HG03432 (cell line): ENCODE results near the gene SLC43A2.

ENCODE experiments used
- ATAC-seq: cut with Tn5 transposase; IDR thresholded peaks from one replicate; pipeline ENCODE4 v1.9.1; 2021; ENCODE audit warnings: mild to moderate bottlenecking, moderate library complexity; ENCODE audit not compliant: unreplicated experiment

Gene SLC43A2

DNA sequence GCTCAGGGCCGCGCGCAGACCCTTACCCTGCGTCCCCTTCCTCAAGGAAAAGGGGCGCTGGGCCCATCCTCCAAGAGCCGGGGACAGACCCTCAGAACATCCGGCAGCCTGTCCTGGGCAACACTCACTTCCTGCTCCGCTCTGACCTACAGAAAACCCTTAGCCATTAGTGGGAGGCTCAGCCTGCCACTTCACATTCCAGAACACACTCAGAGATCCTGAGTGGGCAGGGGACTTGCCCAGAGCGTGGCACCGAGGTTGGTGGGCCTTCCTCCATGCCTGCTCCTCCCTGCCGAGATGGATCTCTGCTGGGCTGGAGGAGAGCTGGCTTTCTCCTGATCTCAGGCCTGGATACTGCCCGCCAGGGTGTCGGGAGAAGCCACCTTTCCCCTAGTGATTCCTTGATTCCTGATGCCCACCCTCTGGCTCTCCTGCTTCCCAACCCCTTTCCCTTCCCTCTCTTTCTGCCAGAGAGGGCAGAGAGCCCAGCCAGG, 15.4 kb upstream of the SLC43A2 start:
- no peak for ATAC-seq

DNA sequence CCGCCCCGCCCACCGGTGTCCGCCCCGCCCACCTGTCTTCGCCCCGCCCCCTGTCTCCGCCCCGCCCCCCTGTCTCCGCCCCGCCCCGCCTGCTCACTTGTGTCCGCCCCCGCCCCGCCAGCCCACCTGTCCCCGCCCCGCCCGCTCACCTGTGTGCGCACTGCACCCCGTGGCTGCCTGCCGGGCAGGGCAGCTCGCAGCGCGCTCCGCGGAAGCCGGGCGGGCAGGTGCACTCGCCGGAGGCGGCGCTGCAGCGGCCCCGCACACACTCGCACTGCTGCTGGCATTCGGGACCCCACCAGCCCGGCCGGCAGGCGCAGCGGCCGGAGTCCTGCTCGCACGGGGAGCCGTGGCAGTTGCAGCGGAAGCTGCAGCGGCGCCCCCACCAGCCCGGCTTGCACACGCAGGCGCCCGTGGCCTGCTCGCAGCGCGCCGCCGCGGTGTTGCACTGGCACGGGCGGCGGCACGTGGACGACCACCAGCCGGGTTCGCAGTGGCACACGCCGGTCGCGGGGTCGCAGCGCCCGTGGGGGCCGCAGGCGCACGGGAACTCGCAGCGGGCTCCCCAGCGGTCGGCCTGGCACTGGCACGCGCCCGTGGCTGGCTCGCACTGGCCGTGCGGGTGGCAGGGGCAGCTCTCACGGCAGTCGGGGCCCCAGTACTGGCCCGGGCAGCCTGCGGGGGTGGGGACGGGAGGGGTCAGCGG, 14.8 kb upstream of the SLC43A2 start:
- no peak for ATAC-seq

DNA sequence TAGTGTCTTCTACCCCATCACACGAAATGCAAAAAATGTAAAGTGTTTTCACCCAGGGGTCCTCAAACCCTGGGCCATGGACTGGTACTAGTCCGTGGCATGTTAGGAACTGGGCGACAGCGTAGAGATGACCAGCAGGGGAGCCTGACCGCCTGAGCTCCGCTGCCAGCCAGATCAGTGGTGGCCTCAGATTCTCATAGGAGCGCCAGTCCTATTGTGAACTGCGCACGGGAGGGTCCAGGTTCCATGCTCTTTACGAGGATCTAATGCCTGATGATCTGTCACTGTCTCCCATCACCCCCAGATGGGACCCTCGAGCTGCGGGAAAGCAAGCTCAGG, 12.4 kb upstream of the SLC43A2 start:
- no peak for ATAC-seq

DNA sequence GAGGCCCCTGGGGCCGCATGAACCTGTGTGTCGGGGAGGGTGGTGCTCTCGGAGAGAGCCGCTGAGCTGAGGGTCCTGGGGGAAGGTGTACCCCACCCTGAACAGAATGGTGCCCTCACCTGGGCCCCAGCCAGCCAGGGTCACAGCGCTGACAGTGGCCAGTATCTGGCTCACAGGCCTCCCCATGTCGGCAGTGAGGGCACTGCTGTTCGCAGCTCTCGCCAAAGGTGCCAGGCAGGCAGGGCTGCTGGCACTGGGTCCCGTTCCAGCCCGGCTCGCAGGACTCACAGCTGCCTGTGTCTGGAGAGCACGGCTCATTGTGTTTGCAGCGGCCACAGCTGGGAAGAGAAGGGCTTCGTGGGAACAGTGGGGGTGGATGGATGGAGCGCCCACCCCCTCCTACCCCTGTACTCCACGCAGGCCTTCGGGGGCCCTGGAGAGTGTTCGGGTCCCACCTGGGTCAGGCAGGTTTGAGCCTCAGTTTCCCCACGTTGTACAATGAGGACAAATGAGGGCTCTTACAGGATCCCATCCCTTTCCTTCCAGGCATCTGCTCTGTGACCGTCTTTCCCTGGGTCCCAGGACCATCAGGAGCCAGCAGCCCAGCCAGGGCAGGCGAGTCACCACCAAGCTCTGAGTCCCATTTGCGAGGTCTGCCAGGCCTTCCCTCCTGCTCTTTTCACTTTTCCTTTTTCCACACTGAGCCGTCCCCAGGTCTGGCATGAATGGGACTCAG, 11.9 kb upstream of the SLC43A2 start:
- no peak for ATAC-seq

DNA sequence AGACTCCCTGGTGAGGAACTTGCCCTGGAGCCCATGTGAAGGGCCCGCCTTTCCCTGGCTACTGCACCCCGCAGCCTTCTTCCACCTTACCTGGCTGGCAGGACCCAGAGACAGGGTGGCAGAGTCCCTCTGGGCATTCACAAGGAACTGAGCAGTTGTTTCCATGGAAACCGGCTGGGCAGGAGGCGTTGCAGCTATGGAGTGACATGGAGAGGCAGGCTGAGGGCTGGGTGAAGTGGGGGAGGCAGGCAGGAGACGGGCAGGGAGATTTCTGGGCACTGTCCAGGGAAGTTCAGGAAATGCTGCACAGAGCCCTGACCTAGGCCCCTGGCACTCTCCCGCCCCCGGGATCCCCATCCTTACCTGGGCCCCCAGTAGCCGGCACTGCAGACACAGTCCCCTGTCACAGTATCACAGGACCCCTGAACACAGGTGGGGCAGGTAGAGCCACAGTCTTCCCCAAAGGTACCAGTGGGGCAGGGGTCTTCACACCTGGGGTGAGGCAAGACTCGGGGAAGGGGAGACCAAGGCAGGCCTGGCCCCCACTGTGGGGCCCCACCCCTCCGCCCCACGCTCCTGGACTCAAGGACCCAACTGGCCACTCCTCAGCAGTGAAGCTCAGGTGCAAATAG, 11.0 kb upstream of the SLC43A2 start:
- no peak for ATAC-seq

DNA sequence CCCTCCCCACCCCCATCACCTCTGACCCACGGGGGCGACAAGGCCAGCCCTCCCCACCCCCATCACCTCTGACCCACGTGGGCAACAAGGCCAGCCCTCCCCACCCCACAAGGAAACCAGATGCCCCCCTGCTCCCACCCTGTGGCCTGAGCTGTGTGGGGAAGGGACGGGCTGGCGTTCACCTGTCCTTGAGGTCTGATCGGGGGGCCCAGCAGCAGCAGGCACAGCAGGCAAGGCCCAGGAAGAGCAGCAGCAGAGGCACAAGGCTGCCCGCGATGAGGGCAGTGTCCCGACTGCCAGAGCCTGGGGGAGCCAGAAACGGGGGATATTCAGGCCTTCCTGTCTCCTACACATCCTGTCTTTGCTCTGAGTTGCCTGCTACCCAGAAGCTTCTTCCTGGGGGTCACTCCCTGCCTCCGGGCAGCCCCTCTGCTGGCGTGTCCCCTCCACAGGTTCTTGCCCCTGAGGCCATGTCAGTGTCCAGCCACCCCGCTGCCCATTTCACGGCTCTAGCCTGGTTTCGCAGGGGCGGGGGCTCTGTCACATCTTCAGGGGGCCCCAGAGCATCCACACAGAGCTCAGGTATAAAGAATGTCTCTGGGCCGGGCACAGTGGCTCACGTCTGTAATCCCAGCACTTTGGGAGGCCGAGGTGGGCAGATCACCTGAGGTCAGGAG, 10.1 kb upstream of the SLC43A2 start:
- no peak for ATAC-seq

DNA sequence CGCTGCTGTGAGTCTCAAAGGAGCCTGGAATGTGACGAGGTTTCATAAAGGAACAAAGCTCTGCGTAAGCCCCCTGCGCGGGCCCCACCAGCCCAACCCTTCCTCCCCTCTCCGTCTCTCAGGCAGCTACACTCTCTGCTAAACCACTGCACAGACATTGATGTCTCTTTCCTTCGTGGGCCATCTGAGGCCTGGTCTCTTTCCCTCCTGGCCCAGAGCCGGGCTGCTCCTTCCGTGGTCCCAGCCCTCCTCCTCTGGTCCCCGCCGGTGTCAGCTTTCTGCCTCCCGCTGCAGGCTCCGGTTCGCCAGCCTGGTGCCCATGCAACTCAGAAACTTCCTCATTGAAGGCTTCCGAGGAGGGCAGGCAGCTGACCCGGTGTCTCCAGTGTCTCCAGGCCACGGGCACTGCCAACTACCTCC, 9.5 kb upstream of the SLC43A2 start:
- no peak for ATAC-seq

DNA sequence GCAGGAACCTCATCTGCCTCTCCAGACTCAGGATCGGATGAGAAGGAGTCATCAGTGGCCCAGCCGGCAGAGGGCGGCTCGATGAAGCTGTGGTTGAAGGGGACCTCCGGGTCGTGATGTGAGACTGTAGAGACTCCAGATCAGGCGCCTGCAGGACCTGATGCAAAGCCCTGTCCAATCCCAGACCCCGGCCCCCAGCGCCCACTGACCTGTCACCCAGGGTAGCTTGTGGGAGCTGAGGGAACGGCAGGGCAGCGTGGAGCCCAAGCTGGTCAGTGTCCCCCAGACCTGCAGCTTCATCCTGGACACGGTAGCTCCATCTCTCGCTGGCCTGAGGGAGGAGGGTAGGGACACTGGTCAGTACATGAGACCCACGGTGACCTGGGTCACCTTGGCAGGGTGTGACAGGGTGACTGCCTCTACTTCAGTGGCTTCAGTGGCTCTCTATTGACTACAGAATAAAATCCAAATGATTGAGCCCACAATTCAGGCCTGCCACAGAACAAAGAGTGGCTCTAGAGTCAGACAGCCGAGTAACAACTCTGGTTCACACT, 8.2 kb upstream of the SLC43A2 start:
- no peak for ATAC-seq

DNA sequence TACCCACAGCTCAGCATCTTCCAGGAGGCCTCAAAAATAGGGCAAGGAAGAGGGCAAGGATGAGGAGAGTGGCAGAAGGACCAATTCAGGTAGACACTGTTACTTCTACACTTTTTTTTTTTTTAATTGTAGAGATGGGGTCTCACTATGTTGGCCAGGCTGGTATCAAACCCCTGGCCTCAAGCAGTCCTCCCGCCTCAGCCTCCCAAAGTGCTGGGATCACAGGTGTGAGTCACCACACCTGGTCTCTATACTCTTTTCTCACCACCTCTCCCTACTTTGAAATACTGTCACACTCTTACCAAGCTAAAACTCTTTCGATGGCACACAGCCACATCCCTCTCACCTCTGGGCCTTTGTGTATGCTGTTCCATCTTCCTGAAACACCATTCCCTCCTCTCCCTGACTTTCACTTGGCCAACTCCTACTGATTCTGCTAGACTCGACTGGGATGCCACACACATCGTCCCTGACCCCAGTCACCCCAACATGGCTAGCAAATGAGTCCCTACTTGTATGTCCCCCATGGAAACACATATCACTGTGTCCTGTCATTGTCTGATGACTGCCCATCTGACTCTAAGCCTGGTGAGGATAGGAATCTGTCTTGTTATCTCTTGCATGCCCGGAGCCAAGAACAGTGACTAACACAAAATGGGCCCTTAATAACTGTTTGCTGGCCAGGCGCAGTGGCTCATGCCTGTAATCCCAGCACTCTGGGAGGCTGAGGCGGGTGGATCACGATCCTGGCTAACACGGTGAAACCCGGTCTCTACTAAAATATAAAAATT, 7.2 kb upstream of the SLC43A2 start:
- ATAC-seq: no peak

DNA sequence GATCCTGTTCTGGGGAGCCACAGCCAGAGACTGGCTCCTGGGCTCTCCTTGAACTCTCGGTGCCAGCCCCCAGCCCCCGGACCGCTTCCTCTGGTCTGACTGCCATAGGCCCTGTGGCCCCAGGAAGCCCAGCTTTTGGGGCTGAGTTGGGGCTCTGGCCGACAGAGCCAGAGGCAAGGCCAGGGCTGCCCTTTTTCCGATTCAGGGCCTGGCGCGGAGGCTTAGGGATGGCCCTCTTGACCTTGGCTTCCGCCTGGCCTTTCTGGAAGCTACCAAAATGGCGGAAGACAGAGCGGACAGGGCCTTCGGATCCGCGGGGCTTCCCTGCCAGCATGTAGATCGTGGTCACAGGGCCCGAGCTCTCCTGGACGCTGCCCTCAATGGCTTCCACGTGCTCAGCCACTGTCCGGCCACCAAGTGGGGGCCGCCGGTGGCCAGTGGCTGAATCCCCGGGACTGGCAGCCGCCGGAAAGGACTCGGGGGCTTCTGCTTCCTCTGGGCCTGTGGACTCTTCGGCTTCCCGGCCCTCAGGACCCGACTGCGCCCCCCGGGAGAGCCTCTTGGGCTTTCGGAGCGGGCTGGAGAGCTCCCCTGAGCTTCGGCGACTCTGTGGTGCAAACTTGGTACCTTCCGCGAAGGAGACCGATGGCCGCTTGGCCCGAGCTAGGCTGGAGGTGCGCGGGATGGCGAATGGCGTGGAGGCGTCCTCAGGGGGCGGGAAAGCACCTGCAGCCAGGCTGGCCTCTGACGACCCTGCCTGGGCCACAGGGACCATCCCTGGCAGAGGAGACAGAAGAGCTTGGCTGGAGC, 6.4 kb upstream of the SLC43A2 start:
- ATAC-seq: no peak

DNA sequence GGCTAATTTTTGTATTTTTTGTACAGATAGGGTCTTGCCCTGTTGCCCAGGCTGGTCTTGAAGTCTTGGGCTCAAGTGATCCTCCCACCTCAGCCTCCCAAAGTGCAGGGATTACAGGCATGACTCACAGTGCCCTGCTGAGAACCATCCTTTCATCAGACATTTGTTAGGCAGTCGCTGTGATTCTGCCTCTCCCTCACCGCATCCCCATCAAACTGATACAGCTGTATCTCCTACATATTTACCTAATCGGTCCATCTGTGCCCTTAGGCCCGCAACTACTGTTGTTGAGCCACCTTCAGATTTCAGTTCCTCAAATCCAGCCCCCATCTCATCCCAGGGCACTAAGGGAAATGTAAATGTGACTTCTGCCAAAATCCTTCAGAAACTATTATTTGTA, 2.0 kb upstream of the SLC43A2 start:
- ATAC-seq: no peak

DNA sequence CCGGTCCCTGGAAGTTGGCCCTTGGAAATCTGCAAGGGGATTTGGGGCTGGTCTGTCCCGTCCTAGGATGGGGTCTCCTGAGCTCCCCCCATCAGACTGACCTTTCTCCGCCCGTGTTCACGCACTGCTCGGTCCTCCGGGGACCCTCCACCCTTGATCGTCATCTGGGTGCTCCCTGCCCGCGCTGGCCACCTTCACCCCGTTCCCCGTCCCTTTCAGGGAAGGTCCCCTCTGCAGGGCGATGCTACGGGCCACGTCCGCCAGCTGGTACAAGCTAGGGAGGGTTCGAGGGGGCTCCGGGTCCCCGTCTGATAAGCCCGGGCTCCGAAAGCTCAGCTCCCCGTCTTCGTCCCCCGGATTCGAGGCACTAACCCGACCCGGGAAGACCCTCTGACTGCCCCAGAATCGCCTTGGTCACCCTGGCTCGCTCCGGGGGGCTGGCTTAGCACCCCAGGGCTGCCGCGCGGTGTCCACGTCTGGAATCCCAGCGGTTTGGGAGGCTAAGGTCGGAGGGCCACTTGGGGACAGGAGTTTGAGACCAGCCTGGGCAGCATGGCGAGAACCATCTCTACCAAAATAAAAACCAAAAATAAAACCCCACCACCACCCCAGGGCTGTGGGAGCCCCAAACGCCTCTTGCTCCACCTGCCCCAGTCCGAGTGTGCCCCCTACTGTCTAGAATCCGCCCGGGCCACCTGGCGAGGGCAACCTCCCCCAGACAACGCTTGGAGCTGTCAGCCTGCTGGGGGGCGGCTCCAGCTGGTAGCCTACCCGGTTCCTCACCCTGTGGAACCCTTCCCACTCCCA, 1.1 kb upstream of the SLC43A2 start:
- no peak for ATAC-seq

DNA sequence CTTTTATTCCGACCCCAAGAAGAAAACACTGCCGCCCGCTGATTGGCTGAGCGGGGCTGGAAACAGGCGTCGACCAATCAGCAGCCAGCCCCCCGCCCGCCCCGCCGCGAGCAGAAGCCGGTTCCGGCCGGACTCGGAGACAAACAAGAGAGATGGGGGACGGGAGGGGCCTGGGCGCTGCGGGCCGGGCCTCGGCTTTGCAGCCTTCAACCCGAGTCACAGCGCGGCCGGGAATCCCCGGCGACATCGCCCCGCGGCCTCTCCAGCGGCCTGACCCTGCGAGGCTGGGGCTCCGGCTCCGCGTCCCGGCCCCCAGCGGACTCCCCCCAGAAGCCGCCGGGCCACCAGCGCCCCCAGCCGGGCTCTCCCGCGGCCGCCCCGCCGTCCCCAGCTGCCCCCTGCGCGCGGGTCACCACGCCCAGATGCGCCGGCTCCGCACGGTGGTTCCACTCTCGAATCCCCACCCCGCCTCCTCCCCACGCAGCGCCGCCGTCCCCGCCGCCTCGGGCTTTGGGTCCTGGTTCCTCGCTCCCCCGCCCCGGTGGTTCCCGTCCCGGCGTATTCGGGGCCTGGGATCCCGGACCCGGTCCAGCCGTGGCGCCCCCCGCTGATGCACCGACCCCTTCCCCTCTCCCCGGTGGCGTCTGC, 346 bp upstream of the SLC43A2 start:
- ATAC-seq: peak; percentile 60

DNA sequence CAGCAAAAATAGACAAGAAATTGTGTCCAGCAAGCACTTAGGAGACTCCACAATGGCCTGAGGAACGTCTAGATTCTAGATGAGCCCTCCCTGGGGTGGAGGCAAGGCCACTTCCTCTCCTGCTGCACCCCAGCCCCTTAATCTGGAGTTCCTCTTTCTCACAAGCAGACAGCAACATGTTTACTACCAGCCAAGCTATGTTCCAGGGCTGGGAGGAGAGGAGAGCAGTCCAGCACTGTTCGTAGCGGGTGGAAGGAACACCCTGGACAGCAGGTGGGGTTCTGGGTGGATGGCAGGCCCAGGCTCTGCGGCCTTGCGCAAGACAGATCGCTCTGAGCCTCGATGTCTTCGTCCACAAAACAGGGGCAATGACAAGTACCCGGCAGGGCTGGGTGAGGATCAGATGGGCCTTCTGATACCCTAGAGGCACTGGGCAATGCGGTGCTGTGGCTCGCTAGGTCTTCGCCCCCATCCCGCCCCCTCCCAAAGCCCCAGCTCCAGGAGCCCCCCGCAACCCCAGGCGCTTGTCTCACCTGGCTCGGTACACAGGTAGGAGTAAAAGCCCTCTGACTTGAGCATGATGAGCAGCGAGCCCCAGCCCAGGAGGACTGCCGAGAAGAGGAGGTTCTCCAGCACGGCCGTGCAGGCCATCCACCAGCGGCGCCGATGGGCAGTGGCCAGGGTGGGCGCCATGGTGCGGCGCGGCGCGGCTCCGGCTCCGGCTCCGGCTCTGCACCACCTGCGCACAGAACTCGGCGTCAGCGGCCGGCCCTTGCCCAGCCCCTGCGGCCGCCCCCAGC, 1.3 kb downstream of the SLC43A2 start:
- peak; percentile 2 for ATAC-seq

DNA sequence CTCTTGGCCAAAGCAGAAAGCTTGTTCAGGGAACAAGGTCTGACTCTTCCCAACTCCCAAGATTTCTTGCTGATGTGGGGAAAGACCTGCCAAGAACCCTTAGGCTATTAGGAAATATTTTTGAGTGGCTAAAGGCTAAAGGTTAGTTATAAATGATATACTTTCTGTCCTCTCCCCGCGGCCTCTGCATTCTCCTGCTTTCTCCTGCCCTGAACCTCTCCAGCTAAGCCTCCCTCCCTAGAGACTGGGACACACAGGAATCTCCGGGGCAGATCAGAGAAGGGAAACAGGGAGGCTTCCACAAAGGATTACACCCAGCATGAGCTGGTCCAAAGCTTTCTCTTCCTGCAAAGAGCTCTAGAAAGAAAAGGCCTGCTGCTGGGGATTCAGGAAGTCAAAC, 2.3 kb downstream of the SLC43A2 start:
- no peak for ATAC-seq

DNA sequence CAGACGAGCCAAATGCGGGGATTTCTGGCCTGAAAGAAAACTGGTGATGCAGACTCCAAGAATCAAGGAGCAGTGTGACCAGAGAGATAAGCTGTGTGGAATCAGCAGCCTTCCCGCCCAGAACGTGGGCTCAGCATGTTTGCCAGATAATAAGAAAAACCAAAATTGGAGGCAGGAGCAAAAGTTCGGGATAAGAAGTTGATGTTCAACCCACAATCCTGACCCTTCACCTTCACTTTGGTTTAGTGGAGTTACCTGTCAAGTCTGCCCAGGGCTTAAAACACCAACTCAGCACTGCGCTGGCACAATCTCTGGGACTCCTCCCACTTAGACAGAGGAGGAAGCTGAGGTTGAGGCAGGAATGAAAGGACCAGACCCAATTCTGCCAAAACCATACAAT, 3.1 kb downstream of the SLC43A2 start:
- no peak for ATAC-seq

DNA sequence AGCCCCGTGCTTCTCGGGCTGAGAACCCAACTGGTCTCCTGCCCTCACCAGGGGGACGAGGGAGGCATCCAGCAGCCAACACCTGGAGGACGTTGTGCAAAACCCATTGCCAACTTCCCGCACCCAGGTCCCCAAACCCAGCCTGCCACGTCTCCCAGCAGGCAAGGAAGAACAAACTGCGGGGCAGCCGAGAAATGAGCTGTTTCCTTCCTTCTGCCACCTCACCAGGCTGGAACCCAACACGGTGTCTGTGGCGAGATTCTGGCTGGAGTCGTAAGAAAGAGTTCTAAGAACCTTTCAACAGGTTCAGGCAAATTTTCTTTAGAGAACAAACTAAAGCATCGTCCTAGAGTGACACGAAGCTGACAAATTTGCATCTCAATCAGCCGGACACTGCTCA, 3.6 kb downstream of the SLC43A2 start:
- ATAC-seq: no peak

DNA sequence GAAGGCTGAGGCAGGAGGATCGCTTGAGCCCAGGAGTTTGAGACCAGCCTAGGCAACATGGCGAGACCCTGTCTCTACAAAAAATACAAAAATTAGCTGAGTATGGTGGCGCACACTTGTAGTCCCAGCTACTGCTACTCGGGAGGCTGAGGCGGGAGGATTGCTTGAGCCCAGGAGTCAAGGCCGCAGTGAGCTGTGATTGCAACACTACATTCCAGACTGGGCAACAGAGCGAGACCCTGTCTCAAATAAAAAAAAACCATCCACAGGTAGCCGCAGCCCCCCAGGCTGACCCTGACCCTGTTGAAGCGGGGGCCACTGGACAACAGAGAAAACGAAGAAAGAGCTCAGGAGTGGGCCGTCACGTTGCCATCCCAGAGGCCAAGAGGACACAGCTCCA, 4.0 kb downstream of the SLC43A2 start:
- no peak for ATAC-seq
